DMS153 (cell line): ENCODE measurements around the gene VTI1A.

Source experiments
- DNase-seq: peaks from one replicate; lab custom pipeline; 2025; lab: John Stamatoyannopoulos, UW

VTI1A gene

DNA sequence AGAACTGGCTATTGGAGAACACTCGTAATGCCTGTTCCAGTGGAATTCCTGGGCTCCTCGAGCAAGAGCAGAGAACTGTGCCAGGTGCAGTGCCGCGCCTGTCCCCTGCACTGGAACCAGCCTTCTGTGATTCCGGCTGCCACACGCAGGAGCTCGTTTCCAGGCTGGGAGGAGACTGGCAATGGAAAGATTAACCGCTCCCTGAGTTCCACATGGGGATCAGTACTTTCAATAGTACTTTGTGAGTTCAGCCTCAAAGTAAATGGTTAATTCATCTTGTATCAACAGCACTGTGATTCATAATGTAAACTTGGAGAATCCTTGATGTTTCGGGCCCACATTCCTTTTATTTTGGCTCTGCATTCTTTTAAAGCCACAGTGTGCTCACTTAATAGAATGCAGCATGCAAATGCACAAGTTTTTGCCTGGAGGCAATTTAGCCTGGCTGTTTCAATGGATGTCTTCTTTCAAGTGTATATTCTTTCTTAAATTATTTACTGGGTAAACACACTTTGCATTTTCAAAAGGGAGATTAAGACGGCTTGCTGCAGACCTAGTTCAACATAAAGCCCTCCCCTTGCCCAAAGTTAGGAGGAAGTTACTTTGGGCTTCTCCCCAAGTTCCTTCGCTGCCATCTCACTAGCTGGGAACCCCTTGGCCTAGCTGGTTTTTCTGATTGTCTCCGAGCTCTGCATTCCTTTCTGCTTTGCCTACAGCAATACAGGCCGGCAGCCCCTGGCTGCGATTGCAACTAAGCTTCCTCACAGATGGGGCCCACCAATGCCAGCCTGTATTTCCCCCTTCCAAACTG is 364.9 kb downstream of the VTI1A start:
- DNase-seq, result no peak

DNA sequence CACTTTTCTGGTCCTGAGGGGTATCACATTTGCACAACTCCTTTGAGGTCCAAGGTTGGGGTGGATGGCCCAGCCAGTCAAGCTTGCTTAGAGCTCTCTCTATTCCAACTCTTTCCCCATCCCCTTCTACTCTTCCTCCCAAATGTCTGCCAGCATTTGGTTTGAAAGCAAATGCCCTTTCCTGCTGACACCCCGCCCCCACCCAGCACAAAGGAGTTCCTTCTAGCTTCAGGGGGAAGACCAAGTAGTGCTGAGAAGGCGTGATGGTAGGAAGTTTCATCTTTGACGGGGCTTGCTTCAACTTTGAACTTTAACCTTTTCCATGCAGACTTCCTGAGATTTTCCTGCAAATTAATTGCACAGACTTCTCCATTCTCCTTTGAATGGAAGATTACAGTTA is 365.6 kb downstream of the VTI1A start:
- DNase-seq, result no peak

DNA sequence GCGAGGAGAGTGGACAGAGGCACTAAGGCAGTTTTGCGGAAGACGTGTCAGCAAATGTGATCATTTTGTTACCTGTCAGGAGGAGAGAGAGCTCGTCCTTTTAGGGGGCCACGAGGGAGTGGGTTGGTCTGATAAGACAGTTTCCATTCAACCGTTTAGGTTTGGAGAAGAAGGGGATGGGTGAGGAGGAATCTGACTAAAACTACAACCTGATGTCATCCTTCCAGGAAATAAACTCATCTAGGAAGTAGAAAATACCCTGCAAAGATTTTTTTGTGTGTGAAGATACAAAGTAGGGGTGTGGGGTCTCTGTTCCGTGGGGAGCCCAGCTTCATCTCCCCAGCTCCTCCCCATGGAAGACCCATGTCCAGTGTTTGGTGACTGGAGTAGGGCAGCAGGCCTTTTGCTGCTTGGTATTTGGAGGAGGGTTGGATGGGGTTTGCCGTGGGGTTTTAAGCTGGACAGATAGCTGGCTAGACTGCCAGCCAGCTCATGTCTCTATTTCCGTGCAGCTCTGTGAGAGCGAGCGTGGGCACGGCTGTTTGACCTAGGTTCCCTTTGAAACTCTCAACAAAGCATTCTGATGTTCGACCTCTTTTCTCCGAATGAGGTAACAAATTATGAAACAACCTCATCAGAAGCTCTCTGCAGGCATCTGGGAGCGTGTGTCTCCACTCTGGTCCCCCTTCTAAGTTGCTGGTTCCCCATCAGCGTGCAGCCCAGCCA is 367.0 kb downstream of the VTI1A start:
- DNase-seq, result no peak

DNA sequence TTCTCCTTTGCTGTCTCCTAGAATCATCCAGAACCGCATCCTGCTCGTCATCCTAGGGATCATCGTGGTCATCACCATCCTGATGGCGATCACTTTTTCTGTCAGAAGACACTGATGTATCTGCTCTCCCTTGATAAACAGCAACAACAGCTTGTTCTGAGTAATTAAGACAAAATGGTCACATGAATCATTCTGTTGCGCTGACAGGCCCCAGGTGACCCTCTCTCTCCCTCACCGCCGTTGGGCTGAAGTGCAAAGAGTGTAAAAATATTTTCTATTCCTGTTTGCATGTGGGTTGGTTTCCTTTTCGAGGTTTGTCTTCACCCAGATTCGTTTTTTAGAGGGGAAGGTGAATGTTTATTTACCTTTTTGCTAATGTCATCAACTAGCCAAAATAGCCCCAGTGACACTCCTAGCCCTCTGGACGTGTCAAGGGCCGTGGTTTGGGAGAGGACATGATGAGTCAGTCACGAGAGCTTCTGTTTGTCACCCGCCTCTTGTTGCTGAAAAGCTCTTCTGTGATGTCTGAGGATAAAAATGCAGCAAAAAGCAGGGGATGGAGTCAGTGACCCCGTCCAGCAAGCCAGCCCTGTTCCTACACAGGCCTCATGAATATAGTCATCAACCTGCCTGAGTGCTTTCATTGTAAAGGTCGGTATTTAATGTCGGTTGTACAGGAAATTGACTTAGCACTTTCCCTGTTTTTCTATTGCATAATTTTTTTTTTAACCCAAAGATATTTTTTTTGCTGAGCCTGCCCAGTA is 368.4 kb downstream of the VTI1A start:
- DNase-seq, result peak; percentile 38

DNA sequence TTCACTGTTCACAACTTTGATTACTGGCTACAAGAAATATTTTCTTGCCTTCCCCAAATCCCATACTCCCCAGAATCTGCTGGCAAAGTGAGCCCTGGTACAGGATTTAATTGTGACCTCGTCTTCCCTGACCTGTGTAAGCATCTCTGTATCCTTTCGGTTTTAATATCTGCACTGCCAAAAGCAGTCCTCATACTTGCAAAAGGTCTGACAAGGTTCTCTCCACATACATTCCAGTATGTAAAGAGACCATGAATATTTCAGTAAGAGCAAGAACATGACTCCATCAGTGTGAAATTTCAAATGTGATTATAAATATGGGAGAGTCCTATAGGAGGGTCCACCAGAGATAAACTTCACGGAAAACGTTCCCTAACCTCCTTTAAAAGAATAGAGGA is 369.0 kb downstream of the VTI1A start:
- no peak for DNase-seq

DNA sequence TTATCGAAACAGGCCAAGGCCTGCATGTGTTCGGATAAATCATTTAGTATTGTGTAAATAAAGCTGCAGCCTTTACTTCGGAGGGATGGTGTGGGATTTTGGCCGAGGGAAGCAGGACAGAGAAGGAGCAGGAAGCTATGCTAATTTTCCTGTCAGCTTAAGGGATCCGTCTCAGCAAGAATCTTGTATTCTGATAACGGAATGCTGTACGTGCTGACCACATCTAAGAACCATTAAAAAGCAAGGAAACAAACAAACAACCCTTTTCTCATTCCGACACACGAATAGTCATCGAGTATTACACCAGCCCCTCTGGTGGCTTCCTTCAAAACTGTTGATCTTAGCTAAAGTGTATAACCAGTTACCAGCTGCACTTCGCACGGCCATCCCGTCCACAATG is 369.9 kb downstream of the VTI1A start:
- DNase-seq, result no peak

DNA sequence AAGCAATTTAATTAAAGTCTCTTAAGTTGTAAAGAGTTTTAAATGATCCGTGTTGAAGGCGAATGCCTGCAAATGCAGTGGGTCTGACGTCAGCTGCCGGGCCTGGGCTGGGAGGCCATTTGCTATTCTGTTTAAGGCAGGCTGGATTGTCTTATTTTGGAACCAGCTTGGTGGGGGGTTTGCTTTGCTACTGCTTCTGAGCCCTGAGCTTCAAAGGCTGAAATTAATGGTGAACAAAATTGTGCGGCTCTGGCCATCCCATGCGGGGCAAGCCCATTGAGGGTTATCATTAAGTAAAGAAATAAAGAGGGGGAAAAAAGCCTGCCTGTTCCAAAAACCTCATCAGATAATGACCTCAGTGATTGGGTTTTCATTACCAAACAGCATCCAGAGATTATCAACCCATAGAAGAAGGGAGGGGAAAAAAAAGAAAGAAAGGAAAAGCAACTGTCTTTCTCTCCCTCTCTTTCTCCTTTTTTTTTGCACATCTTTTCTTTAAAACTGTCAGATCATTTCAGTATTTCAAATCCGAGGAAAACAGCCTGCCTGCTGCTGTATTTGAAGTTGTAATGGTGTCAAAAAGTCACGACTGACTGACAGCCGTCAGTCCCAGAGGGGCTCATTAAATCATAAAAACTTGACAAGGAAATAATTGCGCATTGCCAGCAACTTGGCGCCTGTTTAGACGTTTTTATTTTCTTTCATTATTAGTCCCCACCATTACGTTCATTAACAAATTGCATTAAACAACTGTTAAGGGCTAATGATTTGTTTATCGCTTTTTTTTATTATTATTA is 371.2 kb downstream of the VTI1A start:
- no peak for DNase-seq

DNA sequence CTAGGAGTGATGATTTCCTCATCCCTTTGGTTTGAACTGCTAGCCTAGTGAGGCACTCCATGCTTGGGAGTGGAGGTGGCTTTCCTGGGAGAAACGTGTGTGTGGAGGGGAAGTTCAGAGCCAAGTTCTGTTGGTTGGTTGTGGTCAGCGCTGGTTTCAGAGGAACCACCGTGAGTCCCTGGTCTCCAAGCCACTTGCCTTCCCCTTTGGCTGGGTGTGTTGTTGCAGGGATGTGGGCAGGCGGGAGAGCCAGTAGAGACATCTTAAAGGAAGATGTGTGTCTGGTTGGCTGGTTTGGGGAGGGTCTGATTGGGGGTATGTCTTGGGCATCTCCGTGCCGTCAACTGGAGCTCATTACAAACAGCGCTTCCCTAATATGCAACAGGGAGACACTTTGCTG is 372.2 kb downstream of the VTI1A start:
- DNase-seq, result no peak

DNA sequence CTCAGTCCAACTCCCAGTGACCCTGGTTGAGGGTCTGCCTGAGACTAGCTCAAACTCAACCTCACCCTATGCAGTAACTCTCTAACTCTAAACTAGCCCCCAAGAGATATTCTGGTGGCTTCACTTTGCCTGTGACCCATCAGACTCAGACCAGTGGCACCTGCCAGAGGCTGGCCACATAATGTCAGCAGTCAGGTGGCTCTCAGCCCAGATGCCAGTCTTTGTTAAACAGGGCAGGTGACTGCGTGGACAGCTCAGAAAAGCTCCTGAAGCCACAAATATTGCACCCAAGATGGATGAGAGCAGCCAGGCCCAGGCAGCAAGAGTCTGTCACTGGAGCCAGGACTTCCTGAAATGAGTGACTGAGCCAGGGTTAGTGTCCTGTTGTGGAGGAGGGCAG is 373.3 kb downstream of the VTI1A start:
- no peak for DNase-seq

DNA sequence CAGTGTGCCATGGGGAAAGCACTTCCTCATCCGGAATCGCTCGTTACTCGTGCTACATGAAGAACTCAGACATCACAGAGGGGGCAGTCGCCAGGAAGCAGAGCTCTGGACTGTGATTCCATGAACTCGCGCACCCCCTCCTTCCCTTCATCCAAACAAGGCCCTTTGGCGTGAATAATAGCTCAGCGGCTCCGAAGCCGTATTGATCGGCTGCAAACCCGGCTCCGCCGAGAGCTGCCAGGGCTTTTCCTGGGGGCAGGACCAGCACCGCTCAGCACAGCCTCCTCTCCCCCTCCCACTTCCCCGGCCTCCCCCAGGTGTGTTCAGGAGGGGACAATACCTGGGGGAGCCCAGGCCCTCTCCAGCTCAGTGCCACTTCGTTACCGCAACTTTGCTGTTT is 374.0 kb downstream of the VTI1A start:
- DNase-seq, result no peak

DNA sequence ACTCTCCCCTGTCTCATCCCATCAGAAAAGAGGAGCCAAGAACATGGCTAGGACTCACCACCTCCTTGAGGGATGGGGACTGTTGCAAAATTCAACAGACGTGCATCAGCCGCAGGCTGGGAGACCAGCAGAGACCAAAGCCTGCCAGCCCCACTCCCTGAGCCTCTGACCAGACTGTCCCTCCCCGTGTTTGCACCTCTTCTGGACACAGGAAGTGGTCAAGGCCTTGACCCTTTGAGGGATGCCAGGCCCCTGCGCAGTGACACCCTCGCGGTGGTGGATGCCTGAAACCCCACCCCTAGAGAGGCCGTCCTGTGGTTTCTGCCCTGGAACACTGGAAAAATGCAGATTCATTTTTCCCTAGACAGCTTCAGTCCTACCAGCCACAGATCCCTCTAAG is 374.6 kb downstream of the VTI1A start:
- DNase-seq, result no peak

DNA sequence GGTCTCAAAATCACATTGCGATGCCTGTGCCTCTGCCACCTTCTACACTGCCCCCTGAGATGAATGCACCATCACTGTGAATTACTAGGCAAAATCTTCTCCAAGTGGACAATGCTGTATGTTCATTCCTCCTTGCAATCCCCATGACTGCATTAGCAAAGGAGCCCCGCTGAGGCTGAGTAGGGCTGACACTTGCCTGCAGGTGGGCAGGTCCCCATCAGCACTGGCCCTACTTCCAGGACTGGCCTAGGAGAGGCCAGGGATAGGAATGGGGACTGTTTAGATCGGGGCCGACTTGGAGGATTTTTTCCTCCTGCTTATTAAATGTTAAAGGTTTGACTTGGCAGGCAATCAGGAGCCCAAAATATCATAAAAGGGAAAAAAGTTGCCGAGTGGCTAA is 376.0 kb downstream of the VTI1A start:
- no peak for DNase-seq

DNA sequence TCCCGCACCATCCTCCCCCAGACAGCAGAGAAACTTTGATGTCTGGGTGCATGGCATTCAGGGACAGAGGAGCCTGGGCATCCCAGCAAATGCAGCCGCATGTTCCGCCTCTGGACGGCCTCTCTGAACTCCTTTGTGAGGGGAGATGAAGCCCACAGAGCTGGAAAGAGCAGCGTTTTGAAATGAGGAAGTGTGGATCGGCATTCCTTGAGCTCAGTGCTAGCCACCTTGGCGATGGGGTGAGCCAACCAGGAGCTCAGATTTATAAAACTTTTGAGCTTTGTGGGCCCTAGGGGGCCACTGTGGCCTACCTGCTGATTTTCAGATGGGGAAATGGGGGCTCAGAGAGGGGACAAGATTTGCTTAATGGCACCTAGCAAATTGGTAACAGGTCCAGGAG is 376.6 kb downstream of the VTI1A start:
- DNase-seq, result no peak

DNA sequence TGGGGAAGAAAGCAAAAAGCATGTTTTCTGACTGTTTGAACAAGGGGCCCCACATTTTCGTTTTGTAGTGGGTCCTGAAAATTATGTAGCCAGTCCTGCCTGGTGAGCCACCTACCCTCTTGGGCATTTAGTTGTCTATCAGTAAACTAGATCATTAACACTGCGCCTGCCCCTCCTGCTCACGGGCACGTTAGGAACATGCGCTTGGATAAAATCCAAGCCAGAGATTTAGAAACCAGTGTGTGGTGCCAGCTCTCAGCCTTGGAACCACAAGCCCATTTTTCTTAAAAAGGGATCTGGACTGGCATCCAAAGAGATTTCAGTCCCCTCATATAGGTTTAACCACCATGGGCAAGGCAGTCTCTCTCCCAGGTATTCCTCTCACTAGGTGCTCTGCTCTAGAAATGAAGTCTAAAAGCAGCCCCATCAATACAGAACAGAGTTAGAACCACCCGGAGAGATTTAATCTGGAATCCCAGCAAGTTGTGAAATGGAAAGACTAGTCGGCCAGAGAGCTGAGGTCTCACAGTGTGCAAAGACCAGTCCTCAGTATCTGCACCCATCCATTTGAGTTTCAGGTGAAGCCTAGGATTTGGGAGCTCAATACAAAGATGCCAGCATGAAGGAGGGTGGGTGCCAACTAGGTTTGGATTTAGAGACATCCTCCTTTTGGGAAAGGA is 379.1 kb downstream of the VTI1A start:
- no peak for DNase-seq

DNA sequence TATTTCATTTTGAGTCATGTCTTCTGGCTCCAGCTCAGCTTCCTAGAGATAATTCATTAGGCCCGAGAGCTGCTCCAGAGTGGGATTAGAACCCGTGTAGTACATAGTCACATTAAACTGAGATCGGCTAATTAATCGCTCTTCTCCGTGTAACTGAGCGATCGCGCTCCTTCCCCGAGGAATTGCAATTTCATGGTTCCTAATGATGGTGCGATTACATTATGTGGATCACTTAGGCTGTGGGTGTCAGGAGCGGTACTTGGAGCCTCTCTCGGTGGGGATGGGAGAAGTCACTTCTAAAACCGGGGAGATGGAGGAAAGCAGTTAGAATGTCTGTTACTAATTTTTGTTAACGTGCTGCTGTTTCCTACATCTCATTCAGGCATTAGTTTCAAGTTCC is 380.1 kb downstream of the VTI1A start:
- no peak for DNase-seq

DNA sequence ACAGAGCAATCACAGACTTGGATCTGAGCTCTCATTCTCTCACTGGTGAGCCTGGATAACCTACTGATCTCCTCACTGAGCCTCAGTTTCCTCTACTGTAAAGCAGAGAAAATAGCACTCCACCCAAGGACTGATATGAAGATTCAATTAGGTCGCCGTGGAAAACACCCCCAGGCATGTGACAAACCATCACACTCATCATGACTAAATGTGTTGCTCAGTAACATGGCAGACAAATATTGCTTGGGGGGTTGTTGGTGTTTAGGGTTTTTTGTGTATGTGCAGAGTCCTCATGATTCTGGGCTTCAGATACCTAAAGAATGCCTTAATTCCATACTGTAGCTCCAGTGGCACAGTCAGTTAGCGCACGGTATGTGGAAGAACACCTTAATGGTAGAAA is 380.9 kb downstream of the VTI1A start:
- no peak for DNase-seq

DNA sequence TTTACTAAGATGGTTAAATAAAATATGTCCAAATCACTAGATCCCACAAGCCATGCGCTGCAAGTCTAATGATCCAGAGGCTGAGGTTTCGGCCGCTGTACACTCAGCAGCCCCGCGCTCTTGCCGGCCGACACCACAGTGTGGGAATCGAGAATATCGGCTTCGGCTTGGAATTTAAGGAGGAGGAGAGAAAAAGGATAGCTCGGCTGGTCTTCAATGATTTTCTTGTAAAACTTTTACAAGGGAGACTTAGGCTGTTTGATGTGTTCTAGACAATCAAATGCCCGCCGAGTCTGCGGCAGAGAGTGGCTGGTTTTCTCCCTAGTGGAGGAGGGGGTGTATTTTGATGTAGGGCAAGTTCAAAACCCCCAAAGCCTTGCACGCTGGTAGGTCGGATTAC is 384.8 kb downstream of the VTI1A start:
- no peak for DNase-seq

DNA sequence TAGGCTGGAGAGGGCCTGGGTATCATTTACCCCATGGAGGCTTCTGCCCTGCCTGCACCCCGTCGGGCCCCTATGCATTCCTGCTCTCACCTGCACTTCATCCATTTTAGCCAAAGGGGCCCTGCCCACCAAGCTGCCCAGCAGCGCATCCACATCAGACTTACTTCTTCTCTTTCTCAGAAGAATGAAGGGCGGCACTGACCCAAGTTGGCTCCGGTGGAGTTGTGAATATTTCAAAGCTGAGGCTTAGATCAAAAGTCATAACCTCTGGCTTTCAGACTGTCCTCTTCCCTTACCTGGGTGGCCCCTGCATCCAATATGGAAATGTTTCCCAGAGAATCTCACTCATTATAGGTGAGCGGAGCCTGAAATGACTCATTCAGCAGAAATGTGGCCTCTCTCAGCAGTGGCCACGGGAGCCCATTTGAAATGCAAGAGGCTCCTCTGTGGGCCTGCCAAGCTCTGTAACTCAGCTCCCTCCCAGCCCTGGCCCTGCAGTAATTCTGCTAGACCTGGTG is 385.4 kb downstream of the VTI1A start:
- DNase-seq, result no peak

DNA sequence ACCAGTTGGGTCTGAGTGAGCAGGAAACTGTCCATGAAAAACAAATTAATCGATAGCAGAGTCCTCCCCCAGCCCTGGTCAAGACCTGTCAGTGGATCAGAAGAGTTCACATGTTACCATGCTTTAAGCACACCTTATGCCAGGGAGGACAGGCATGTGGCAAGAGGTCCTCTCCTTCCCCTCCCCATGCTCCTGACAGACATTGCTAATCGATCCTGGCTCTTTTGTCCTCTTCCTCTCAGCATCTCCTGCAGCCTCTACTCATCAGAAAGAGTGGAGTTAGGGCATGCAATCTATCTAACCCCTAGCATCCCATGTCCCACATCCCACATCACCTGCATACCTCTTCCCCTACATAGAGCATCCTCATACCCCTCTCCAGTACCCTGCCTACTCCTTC is 385.9 kb downstream of the VTI1A start:
- DNase-seq, result no peak

DNA sequence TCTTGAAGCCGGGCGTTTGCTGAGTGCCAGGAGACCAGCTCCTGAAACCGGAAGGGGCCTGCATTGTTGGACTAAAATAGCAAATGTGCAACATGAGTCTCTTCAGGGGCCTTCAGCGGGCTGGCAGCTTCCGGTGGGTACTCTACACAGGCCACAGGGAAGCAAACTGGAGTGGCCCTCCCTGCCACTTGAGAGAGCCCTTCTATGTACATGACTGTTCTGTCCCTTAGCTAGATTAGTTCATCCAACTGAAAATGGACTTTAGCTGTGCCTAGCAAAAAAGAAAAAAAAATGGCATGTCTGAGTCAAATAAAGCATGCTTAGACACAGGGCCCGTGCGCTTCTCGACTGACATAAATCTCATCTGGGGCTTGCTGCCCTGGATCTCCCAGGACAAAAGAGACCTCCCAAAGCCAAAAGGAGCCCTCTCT is 387.8 kb downstream of the VTI1A start:
- DNase-seq, result peak; percentile 65

DNA sequence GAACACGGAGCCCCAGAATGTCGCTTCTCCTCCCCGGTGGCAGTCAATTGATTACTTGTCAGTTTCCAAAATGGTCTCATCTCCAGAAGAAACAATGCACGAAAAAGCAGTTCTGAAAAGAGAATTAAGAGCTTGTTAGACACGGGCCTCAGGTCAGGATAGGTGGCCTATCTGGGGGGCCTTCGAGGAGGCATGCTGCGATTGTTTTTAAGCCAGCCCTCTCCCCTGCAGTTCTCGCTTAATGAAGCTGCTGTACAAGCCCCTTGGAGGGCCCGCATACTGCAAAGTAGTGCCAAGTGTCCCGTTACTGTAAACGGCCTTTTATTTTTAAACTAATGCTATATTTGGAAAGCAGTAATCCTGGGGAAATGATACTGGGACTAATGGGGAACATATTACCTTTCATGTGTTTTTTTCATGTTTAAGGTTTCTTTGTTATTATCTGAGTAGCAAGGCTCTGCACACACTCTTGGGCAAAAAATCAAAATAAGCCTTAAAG is 388.3 kb downstream of the VTI1A start:
- DNase-seq, result no peak
